WTC11 (cell line): ENCODE results near the gene LEF1. TPM values are rescaled to one million over a fixed set of nuclear protein-coding genes. Genes with fewer than 3 reads are reported as not detected.

Source experiments
- ATAC-seq: fragments of 200-7000 bp; cut with Tn5 transposase; 2 replicates; pipeline ENCODE4 v1.10.0; 2021; ENCODE audit warnings: mild to moderate bottlenecking, moderate library complexity
- CTCF ChIA-PET: fragments of 300-600 bp; sonication (Branson Sonifier 250); formaldehyde crosslinking; loops from one replicate; lab custom pipeline; 2021; ENCODE audit warnings: antibody characterized with exemption; lab: Charles Lee
- POLR2A ChIA-PET: fragments of 350-600 bp; sonication (Branson Sonifier 250); formaldehyde crosslinking; loops from one replicate; lab custom pipeline; 2021; ENCODE audit warnings: antibody characterized with exemption; lab: Charles Lee
- DNase-seq: peaks from one replicate; pipeline ENCODE4 v3.0.0; 2021; ENCODE audit warnings: low spot score
- H3K27ac Mint-ChIP-seq: 2 replicates; pipeline ENCODE4 v1.8.0; 2021; ENCODE audit warnings: mixed read lengths
- H3K27me3 Mint-ChIP-seq: 2 replicates; pipeline ENCODE4 v1.8.0; 2021; ENCODE audit warnings: low read depth, mild to moderate bottlenecking, moderate library complexity, mixed read lengths
- H3K36me3 Mint-ChIP-seq: 2 replicates; pipeline ENCODE4 v1.8.0; 2021; ENCODE audit warnings: mixed read lengths
- H3K4me1 Mint-ChIP-seq: 2 replicates; pipeline ENCODE4 v1.8.0; 2022; ENCODE audit warnings: mixed read lengths
- H3K4me3 Mint-ChIP-seq: 2 replicates; pipeline ENCODE4 v1.8.0; 2021; ENCODE audit warnings: mild to moderate bottlenecking, moderate library complexity, mixed read lengths
- H3K9me3 Mint-ChIP-seq: 2 replicates; pipeline ENCODE4 v1.8.0; 2021; ENCODE audit warnings: mixed read lengths
- ARID4B ChIP-seq: sonication (generic); formaldehyde crosslinking; IDR thresholded peaks from 2 replicates; pipeline ENCODE4 v1.8.0; 2023; ENCODE audit warnings: missing genetic modification reagents, mild to moderate bottlenecking, borderline replicate concordance
- CREM ChIP-seq: sonication (generic); formaldehyde crosslinking; IDR thresholded peaks from 2 replicates; pipeline ENCODE4 v1.8.1; 2022; ENCODE audit warnings: mild to moderate bottlenecking, missing genetic modification reagents, moderate library complexity
- CTCF ChIP-seq: fragments of 200-600 bp; IDR thresholded peaks from 2 replicates; pipeline ENCODE4 v1.8.0; 2022; ENCODE audit warnings: antibody characterized with exemption
- EMX1 ChIP-seq: fragments of 250-450 bp; sonication (Bioruptor Pico); IDR thresholded peaks from 2 replicates; pipeline ENCODE4 v1.8.0; 2021; ENCODE audit warnings: mild to moderate bottlenecking
- FOXK1 ChIP-seq: sonication (generic); formaldehyde crosslinking; IDR thresholded peaks from 2 replicates; pipeline ENCODE4 v1.8.0; 2022; ENCODE audit warnings: mild to moderate bottlenecking, moderate library complexity, missing genetic modification reagents
- FOXP1 ChIP-seq: sonication (generic); formaldehyde crosslinking; IDR thresholded peaks from 2 replicates; pipeline ENCODE4 v1.8.0; 2022; ENCODE audit warnings: missing genetic modification reagents, mild to moderate bottlenecking, moderate library complexity, borderline replicate concordance
- FOXP4 ChIP-seq: sonication (generic); formaldehyde crosslinking; IDR thresholded peaks from 2 replicates; pipeline ENCODE4 v1.8.0; 2022; ENCODE audit warnings: mild to moderate bottlenecking, missing genetic modification reagents
- KAT7 ChIP-seq: sonication (generic); formaldehyde crosslinking; IDR thresholded peaks from 2 replicates; pipeline ENCODE4 v1.8.1; 2023; ENCODE audit warnings: missing genetic modification reagents, mild to moderate bottlenecking, borderline replicate concordance
- NFYB ChIP-seq: sonication (generic); formaldehyde crosslinking; conservative IDR thresholded peaks from 2 replicates; pipeline ENCODE4 v1.8.0; 2022; ENCODE audit warnings: low read depth, missing genetic modification reagents
- SMAD3 ChIP-seq: sonication (generic); formaldehyde crosslinking; IDR thresholded peaks from 2 replicates; pipeline ENCODE4 v1.8.0; 2022; ENCODE audit warnings: missing genetic modification reagents, mild to moderate bottlenecking, borderline replicate concordance
- STAT6 ChIP-seq: sonication (generic); formaldehyde crosslinking; conservative IDR thresholded peaks from 2 replicates; pipeline ENCODE4 v1.8.1; 2023; ENCODE audit warnings: mild to moderate bottlenecking, low read depth, missing genetic modification reagents, moderate library complexity
- ZNF219 ChIP-seq: sonication (generic); formaldehyde crosslinking; IDR thresholded peaks from 2 replicates; pipeline ENCODE4 v1.8.0; 2023; ENCODE audit warnings: missing genetic modification reagents, mild to moderate bottlenecking, borderline replicate concordance
- ZNF416 ChIP-seq: fragments of 250-450 bp; sonication (Bioruptor Pico); IDR thresholded peaks from 2 replicates; pipeline ENCODE4 v1.9.0; 2021; ENCODE audit warnings: mild to moderate bottlenecking, inconsistent platforms
- ZNF512 ChIP-seq: sonication (generic); formaldehyde crosslinking; IDR thresholded peaks from 2 replicates; pipeline ENCODE4 v1.8.1; 2022; ENCODE audit warnings: missing genetic modification reagents, borderline replicate concordance
- total RNA-seq: library from RNA; stranded (reverse); gene quantifications from 3 replicates; pipeline ENCODE4 v1.2.3, GENCODE V29; 2021

The LEF1 gene
- total RNA-seq, 1 experiment from 2014 or later = 1.3 TPM

- no peak for TF ChIP-seq CREM (CRISPR knock-in tag)
- TF ChIP-seq EMX1 (CRISPR knock-in tag) = no peak
- no peak for TF ChIP-seq CTCF
- no peak for TF ChIP-seq ZNF512 (CRISPR knock-in tag)
- no peak for TF ChIP-seq FOXP1 (CRISPR knock-in tag)
- no peak for TF ChIP-seq ZNF416 (CRISPR knock-in tag)
- no peak for TF ChIP-seq FOXP4 (CRISPR knock-in tag)
- TF ChIP-seq STAT6 (CRISPR knock-in tag) = no peak
- no peak for TF ChIP-seq ARID4B
- no peak for TF ChIP-seq SMAD3 (CRISPR knock-in tag)
- TF ChIP-seq ZNF219 (CRISPR knock-in tag) = no peak
- TF ChIP-seq FOXK1 = no peak
- TF ChIP-seq KAT7 (CRISPR knock-in tag) = no peak
- no peak for TF ChIP-seq NFYB (CRISPR knock-in tag)
- POLR2A ChIA-PET = no interaction called here
- Mint-ChIP-seq H3K9me3 (no peaks in the 10 kb centered on the region), H3K4me3 (no peak overlapping the region), H3K36me3 (no peaks in the 10 kb centered on the region), H3K27me3 (peaks cover 53% of the 10 kb centered on the region), H3K27ac (no peak overlapping the region), H3K4me1 (peaks cover 19% of the 10 kb centered on the region)
- CTCF ChIA-PET = no interaction called here
- ATAC-seq (no peak), DNase-seq (no peak)
These were observed 20.4 kb downstream of the LEF1 start for GRCh38 chr4:108148316-108148715.
